Inflammatory macrophage (primary cell): ENCODE data around the gene GCG.
A peak's percentile ranks its signal among the peaks of the same experiment; 100 is the strongest.

Experiments used
- DNase-seq, 2 donors: peaks; one replicate each; pipeline ENCODE4 v3.0.0-alpha.2; 2020 to 2022
- total RNA-seq, 18 experiments: gene quantifications; one replicate each; lab custom pipeline; 2026; ENCODE audit warnings: mixed read lengths in 6 of 18, inconsistent platforms in 2 of 18; lab: John Stamatoyannopoulos, UW

Gene GCG
- 0 to 0.13 (median 0) reads per million in 18 experiments for total RNA-seq

DNA sequence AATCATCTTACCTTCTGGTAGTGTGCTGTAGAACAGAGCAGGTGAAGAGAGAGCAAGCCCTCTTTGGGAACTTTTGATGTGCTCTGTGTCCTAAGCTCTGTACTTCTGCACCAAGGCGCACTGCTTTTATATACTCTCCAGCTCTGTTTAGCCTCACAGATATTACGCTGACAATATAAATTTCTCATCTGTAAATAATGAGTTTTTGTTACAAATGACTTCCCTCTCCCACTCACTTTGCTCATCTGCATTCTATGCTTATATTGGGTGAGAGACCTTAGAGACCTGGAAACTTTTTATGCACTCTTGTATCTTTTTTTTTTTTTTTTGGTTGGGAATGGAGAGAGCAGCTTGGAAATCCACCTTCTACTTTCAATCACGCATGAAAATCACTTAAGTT is at the start of gene GCG:
Gene GCG, minus strand, starts transcription at position 101 of the 400 bp plus-strand sequence. CDS start 3,069 bp downstream, outside the sequence.
- DNase-seq, result no peak

DNA sequence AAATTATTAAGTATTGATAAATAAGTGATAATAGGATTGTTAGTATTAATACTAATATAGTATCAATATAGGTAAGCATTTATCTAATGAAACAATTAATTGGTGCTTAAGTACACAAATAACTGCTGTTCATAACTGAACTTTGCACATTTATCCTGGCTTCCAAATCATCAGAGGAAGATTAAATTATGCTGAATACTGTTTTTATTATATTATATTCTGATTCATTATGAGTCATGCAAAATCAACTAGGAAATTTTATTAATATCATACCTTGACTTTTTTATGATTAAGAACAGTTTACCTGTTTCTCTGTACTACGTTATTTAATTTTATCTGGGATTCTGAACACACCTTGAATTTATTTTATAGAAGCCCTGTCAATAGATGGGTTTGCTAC is 48.6 kb upstream of the GCG start:
- no peak for DNase-seq

GRCh38 chr2:162199913-162200312 is 47.9 kb upstream of the GCG start:
- DNase-seq, result no peak

- DNase-seq, result no peak
These were observed 46.2 kb upstream of the GCG start for GRCh38 chr2:162198239-162198638.

DNA sequence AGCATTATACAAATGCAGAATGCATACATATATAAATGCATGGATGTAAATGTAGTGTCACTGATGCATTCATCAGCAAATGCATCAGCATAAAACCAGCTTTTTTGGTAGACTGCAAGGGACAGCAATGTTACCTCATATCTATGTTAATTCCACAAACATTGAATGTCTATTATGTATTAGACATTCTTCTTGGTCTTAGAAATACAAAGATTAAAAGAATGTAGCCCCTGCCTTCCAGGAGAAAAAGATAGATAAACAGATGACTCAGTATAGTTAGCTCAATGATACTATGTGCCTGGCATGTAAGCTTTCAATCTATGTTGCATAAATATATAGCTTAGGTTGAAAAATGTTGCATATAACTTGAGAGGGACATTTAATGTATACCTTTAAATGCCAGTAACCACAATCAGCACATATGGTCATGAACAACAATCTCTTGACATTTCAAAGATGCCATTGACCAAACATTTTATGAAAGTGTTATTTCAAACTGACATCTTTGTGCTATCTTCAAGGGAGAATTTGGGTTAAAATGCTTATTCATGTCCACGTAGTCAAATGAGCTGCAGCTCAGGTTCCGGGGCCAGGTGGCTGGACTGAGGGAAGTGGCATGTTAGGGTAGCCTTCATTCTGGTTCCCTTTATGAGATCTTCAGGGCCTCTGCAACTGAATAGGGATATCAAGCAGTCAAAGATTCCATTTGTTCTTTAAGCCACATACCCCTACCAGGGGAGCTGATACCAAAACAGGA is 45.2 kb upstream of the GCG start:
- no peak for DNase-seq

- DNase-seq, result no peak
These were observed 44.6 kb upstream of the GCG start for GRCh38 chr2:162196638-162197037.

DNA sequence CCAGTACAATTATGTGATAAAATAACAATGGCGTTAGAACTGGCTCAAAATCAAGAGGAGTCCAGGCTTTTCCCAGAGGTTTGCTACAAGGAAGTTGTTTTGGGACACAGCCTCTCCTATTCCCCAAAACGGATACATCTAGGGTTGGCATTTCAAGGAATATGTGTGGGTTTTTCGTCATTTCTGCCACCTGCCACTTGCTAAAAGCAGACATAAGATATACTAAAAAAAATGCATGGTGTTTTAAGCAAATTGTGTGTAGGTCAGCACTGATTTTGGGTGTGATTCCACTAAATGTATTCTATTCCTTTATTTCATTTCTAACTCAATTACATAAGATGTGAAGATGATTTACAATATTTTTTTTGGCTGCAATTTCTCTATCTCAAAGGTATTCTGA is 36.4 kb upstream of the GCG start:
- no peak for DNase-seq

GRCh38 chr2:162185541-162186232 is 33.6 kb upstream of the GCG start:
- no peak for DNase-seq

DNA sequence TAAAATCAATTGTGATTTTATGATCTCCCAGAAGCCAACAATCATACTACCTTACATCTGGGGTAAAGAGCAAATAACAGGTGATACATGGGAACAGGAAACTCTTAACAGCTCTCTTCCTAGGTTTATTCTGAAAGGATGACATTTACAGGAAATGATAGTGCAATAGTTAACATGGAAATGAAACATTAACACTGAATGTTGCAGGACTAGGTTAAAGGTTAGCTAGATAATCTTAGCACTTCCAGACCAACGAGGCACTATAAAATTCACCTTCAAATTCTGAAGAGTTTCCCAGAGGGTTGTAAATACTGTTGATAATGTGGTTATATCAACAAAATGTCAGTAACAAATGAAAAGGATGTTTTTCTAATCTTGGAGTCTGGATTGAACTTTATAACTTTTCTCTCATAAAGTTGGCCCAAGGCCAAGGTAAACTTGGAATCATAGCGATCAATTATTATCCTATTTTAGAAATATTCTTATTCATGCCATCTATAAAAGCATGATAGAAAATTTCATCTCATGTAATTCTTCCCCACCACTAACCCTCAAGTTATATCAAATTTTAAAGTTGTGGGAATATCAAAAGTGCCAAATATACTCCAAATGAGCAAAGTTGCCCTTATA is 32.9 kb upstream of the GCG start:
- DNase-seq, result no peak

DNA sequence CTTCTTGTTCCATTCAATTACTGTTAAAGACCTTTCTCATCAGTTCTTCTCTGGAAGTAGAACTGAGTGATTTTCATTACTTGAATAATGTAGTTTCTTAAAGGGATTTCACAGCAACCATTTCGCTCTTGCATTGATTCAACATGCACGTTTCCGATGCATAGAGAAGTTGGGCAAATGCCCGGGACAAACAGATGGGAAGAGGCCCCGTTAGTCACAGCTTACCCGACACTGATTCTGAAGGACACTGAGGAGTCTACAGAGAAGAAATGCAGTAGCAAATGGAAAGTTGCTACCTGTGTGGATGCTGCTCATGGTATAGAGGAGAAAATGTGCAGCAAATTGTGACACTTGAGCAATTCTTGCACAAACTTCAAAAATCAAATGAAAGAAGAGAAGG is 32.3 kb upstream of the GCG start:
- no peak for DNase-seq

- no peak for DNase-seq
These were observed 30.3 kb upstream of the GCG start for GRCh38 chr2:162182395-162182794.

DNA sequence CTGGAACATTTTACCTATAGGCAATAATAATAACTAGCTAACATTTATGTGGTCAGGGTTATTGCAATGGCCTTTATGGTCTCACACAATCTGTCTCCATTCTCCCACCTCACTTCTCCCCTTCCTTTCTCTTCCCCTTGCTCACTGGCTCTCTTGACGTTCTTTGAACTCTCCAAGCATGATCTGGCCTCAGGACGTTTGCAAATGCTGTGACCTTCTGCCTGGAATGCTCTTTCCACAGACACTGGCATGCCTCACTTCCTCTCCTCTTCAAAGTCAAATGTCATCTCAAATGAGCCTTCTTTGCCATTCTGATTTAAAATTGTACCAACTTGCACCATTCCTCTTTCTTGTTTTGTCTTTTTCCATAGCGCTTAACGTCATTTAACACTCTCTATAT is 25.3 kb upstream of the GCG start:
- DNase-seq, result no peak

DNA sequence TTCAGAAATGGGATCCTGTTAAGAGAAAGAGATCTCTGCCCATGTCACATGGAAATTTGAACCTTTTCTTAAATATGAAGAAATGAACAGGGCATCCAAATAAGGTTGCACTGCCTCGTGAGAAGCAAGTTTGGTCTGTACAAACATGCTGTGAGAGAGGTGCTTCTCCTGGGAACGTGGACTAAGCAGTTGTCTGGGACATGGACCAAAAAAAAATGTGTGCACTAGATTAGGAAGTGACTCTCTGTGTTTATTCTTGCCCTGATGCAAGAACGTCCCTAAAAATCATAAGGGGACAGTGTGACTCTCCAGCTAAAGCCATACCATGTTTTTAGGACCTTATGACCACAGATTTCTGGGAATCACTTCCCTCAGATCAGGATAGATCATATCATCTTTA is 23.7 kb upstream of the GCG start:
- DNase-seq, result no peak

- DNase-seq, result no peak
These were observed 22.7 kb upstream of the GCG start for GRCh38 chr2:162174746-162175145.

DNA sequence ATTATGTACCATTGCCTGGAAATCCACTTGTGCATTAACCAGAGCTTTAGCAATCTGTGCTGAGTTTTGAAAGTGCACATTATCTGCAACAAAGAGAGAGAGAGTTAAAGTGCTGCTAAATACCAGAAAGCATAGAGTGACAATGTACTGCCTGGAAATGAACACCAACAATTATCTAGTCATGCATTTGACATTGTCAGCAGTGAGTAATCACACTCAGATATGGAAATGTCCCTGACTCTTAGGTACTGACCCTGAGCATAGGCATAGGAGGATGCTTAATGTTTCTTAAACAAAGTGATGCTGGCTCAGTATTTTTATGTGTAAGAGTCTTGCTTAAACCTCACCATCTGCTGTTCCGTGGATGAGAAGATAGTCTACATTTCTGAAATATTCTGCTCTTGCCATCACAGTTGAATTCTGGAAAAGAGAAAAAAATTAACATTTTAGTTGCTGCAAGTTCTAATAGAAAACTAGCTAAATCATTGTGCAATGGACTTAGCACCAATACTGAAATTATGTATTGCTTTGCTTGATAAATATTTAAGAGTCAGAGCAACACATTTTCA is 20.8 kb upstream of the GCG start:
- DNase-seq, result no peak

GRCh38 chr2:162166745-162167144 is 14.7 kb upstream of the GCG start:
- no peak for DNase-seq

- DNase-seq, result no peak
These were observed 14.1 kb upstream of the GCG start for GRCh38 chr2:162166174-162166573.

- DNase-seq, result no peak
These were observed 12.8 kb upstream of the GCG start for GRCh38 chr2:162164802-162165201.

DNA sequence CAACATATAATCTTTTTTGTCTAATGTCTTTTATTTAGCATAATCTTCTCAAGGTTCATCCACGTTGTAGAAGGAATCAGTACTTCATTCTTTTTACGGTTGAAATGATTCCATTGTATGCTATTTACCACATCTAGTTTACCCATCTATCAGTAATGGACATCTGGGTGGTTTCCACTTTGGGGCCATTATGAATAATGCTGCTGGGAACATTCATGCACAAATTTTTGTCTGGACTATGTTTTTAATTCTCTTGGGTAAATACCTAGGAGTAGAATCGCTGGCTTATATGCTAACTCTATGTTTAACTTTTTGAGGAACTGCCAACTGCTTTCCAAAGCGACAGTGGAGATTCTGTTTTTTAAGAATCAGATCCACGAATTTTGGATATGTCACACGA is 7.4 kb upstream of the GCG start:
- DNase-seq, result no peak

DNA sequence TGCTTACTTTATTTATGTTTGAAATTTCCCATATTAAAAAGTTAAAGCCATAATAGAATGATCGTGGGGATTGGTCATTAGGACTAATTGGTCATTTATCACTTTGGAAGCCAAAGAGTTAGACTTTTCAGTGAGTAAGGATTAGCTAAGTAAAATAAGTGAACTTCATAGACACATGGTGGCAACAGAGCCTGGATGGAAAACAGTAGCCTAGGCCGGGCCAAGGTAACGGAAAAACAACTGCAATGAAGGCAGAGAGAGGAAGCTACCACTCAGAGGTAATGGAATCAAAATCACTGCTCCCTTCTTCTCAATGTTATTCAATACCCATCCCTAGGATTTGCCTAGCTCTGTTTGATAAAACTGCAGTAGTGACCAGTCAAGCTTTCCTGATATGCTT is 4.1 kb upstream of the GCG start:
- no peak for DNase-seq

DNA sequence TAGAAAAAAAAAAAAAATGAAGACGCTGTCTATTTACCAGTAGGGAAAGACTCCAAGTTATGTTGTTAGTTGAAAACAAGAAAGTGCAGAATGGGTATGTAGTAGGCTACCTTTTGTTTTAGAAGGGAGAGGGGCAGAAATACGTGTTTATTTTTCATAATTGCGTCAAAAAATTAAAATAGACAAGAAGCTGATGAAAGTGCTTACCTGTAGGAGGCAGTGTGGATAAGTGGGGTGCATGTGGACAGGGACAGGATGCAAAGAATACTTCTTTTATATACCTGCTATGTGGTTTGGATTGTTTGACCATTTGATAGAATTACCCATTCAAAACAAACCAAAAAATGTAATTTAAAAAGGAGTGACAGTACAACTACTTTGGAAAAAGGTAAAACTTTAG is 3.0 kb upstream of the GCG start:
- no peak for DNase-seq

DNA sequence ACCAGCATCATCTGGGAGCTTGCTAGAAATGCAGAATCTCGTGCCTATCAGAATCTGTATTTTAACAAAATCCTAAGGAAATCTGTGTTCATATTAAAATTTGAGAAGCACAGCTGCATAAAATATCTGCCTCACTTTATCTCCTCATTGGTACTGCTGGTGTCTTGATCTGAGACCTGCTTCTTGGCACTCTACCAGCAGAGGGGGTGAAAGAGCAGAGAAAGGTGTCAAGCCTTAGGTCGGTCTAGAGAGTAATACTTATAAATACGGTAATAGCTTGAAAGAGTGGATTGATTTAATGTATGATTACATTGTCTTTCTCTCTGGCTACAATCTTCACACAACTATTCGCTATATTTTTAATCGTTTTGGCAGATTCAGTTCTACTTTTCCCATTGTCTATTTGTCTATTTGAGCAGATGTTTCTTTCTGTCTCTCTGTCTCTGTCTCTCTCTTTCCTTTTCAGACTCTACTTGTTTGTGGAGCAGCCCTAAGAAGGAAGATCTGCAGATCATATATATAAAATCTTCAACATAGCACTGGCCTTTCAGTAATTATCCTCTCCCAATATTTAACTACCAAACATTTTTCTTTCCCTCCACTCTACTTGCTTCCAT is 1.7 kb upstream of the GCG start:
- peak; percentile 58 to 65 for DNase-seq

GRCh38 chr2:162149940-162150339 is 2.1 kb downstream of the GCG start:
- no peak for DNase-seq
